GM23338 (cell line): Measurements from ENCODE around the gene RALGPS1. TPM values are rescaled to one million over a fixed set of nuclear protein-coding genes. Genes with fewer than 3 reads are reported as not detected.
A peak's percentile ranks its signal among the peaks of the same experiment; 100 is the strongest.

Experiments used
- ATAC-seq: fragments of 200-7000 bp; cut with Tn5 transposase; 3 replicates; pipeline ENCODE4 v1.9.1; 2020
- DNase-seq: peaks from one replicate; pipeline ENCODE4 v3.0.0-alpha.2; 2015; ENCODE audit warnings: low spot score
- H2AFZ ChIP-seq: fragments of 200-600 bp; sonication (generic); 2 replicates; pipeline ENCODE4 v1.8.0; 2016; ENCODE audit warnings: antibody characterized with exemption, mild to moderate bottlenecking, moderate library complexity
- H3F3A ChIP-seq: fragments of 200-600 bp; sonication (generic); replicated peaks from 2 replicates; pipeline ENCODE4 v1.8.0; 2017; ENCODE audit warnings: antibody characterized with exemption, mixed run types, low read depth
- H3K27ac ChIP-seq: fragments of 200-600 bp; sonication (generic); 2 replicates; pipeline ENCODE4 v1.6.1; 2016; ENCODE audit warnings: low read depth
- H3K27me3 ChIP-seq: fragments of 200-600 bp; sonication (generic); 2 replicates; pipeline ENCODE4 v1.8.0; 2016; ENCODE audit warnings: mild to moderate bottlenecking, mixed run types, moderate library complexity; ENCODE audit not compliant: insufficient read depth
- H3K36me3 ChIP-seq: fragments of 200-600 bp; sonication (generic); 2 replicates; pipeline ENCODE4 v1.8.0; 2016; ENCODE audit warnings: mild to moderate bottlenecking; ENCODE audit not compliant: insufficient read depth
- H3K4me1 ChIP-seq: fragments of 200-600 bp; sonication (generic); 2 replicates; pipeline ENCODE4 v1.8.0; 2016; ENCODE audit warnings: mild to moderate bottlenecking, moderate library complexity; ENCODE audit not compliant: insufficient read depth
- H3K4me2 ChIP-seq: fragments of 200-600 bp; sonication (generic); 2 replicates; pipeline ENCODE4 v1.7.1; 2017; ENCODE audit warnings: mixed run types
- H3K4me3 ChIP-seq: fragments of 200-600 bp; sonication (generic); 2 replicates; pipeline ENCODE4 v1.6.1; 2016; ENCODE audit warnings: mixed run types
- H3K79me2 ChIP-seq: fragments of 200-600 bp; sonication (generic); replicated peaks from 2 replicates; pipeline ENCODE4 v1.8.0; 2017; ENCODE audit warnings: mild to moderate bottlenecking; ENCODE audit not compliant: insufficient read depth
- H3K9me2 ChIP-seq: fragments of 200-600 bp; sonication (generic); 2 replicates; pipeline ENCODE4 v1.8.0; 2017; ENCODE audit not compliant: insufficient read depth
- H4K20me1 ChIP-seq: fragments of 200-600 bp; sonication (generic); replicated peaks from 2 replicates; pipeline ENCODE4 v1.8.0; 2017; ENCODE audit warnings: mild to moderate bottlenecking; ENCODE audit not compliant: insufficient read depth
- H3K27ac Mint-ChIP-seq: 2 replicates; pipeline ENCODE4 v1.8.0; 2020; ENCODE audit warnings: inconsistent platforms, mild to moderate bottlenecking, moderate library complexity, mixed read lengths
- H3K27me3 Mint-ChIP-seq: 3 replicates; pipeline ENCODE4 v1.8.0; 2022; ENCODE audit warnings: low read depth, mild to moderate bottlenecking, moderate library complexity, mixed read lengths, inconsistent platforms; ENCODE audit not compliant: insufficient read depth, poor library complexity
- H3K36me3 Mint-ChIP-seq: 3 replicates; pipeline ENCODE4 v1.8.0; 2021; ENCODE audit warnings: low read depth, mild to moderate bottlenecking, inconsistent platforms, moderate library complexity, mixed read lengths
- H3K4me1 Mint-ChIP-seq: 3 replicates; pipeline ENCODE4 v1.8.0; 2020; ENCODE audit warnings: mild to moderate bottlenecking, inconsistent platforms, mixed read lengths
- H3K4me3 Mint-ChIP-seq: 3 replicates; pipeline ENCODE4 v1.8.0; 2021; ENCODE audit warnings: moderate library complexity, mild to moderate bottlenecking, inconsistent platforms, mixed read lengths
- H3K9me3 Mint-ChIP-seq: 3 replicates; pipeline ENCODE4 v1.8.0; 2020; ENCODE audit warnings: moderate library complexity, mild to moderate bottlenecking, inconsistent platforms, mixed read lengths
- CREB1 ChIP-seq: fragments of 250-450 bp; sonication (Bioruptor Pico); IDR thresholded peaks from 2 replicates; pipeline ENCODE4 v1.5.0; 2020; ENCODE audit warnings: low read depth, mild to moderate bottlenecking, moderate library complexity
- EZH2 ChIP-seq: fragments of 200-600 bp; sonication (generic); IDR thresholded peaks from one replicate; pipeline ENCODE4 v1.8.0; 2017; ENCODE audit warnings: antibody characterized with exemption, mild to moderate bottlenecking, low read depth; ENCODE audit not compliant: unreplicated experiment
- EZH2phosphoT487 ChIP-seq: fragments of 200-600 bp; sonication (generic); IDR thresholded peaks from one replicate; pipeline ENCODE4 v1.8.1; 2018; ENCODE audit warnings: antibody characterized with exemption; ENCODE audit not compliant: unreplicated experiment
- JUNB ChIP-seq: IDR thresholded peaks from one replicate; pipeline ENCODE4 v1.6.1; 2016; ENCODE audit warnings: antibody characterized with exemption; ENCODE audit not compliant: unreplicated experiment
- NANOG ChIP-seq: IDR thresholded peaks from 2 replicates; pipeline ENCODE4 v1.6.1; 2016; ENCODE audit warnings: antibody characterized with exemption, borderline replicate concordance
- POLR2AphosphoS5 ChIP-seq: IDR thresholded peaks from 2 replicates; pipeline ENCODE4 v1.6.1; 2016; ENCODE audit warnings: antibody characterized with exemption, low read depth
- STAT1 ChIP-seq: IDR thresholded peaks from one replicate; pipeline ENCODE4 v1.6.1; 2016; ENCODE audit warnings: antibody characterized with exemption; ENCODE audit not compliant: unreplicated experiment
- ZNF114 ChIP-seq: fragments of 250-450 bp; sonication (Bioruptor Pico); IDR thresholded peaks from 2 replicates; pipeline ENCODE4 v1.5.0; 2020; ENCODE audit warnings: mild to moderate bottlenecking, moderate library complexity
- polyA plus RNA-seq: library from polyadenylated mRNA; unstranded; fragments of >200 nt; fragmentation: Nextera tagmentation; extraction: Ambion mirVana; gene quantifications from 2 replicates; pipeline ENCODE4 v1.2.1, GENCODE V29; 2016
- total RNA-seq: library from RNA; depleted of rRNA; stranded (reverse); fragments of >200 nt; shearing (Covaris generic); gene quantifications from 2 replicates; pipeline ENCODE4 v1.2.3, GENCODE V29; 2014
- TF ChIP-seq, protein P1 (sequence below): IDR thresholded peaks from 2 replicates; pipeline ENCODE4 v1.6.1; 2016; ENCODE audit warnings: antibody characterized with exemption
- TF ChIP-seq, protein P2 (sequence below), 2 experiments: fragments of 200-600 bp in 1 of 2; sonication (generic) in 1 of 2; conservative IDR thresholded peaks; 2 replicates each; pipeline versions ENCODE4 v1.5.1 to v1.6.1; 2016 to 2017; ENCODE audit warnings: antibody characterized with exemption in 2 of 2, low read depth in 2 of 2, mild to moderate bottlenecking in 2 of 2, moderate library complexity in 1 of 2
- TF ChIP-seq, protein P3 (sequence below): fragments of 250-450 bp; sonication (Bioruptor Pico); IDR thresholded peaks from 2 replicates; pipeline ENCODE4 v1.5.0; 2020; ENCODE audit warnings: mild to moderate bottlenecking, moderate library complexity
- TF ChIP-seq, protein P4 (sequence below): IDR thresholded peaks from one replicate; pipeline ENCODE4 v1.6.1; 2018; ENCODE audit warnings: antibody characterized with exemption; ENCODE audit not compliant: unreplicated experiment

Gene RALGPS1
- total and polyA plus RNA-seq, 2 experiments from 2014 or later = 18.2 to 57.1 TPM

DNA sequence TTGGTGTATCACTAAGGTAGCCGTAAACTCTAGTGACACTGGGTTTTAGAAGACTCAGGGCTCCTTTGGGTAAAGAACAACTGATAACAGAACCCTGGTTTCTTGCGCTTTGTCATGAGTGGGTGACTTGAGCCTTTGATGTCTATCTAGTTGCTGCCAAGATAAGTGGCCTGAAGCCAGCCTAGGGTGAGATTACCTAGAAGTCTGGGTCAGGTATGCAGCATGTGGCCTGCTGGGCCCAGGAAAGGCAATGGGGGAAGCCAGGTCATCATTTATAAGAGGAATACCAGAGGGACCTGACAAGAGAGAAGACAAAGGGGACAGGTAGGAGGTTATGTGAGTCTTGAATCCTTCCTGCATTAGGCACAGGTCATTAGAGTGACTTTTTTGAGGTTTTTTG, 326.8 kb downstream of the RALGPS1 start:
- H3K9me3 Mint-ChIP-seq = no peaks in the 10 kb centered on the region
- peaks cover 4% of the 10 kb centered on the region; the same call in 2 of the 3 replicates for H3K36me3 Mint-ChIP-seq
- Histone ChIP-seq H3K4me2 (peak overlapping the region; percentile 68), H2AFZ (no peak overlapping the region), H3K27ac (peak overlapping the region; percentile 75; the same call in 1 of the 2 replicates), H3K36me3 (no peaks in the 10 kb centered on the region), H3K4me3 (peak overlapping the region; percentile 24; the same call in 1 of the 2 replicates), H3F3A (0 out of 2 replicates have a peak, but pooled peaks cover 4% of the 10 kb centered on the region), H3K79me2 (no peaks in the 10 kb centered on the region), H4K20me1 (no peaks in the 10 kb centered on the region), H3K9me2 (peaks cover 7% of the 10 kb centered on the region; the same call in 1 of the 2 replicates), H3K4me1 (peaks cover 46% of the 10 kb centered on the region), H3K27me3 (no peaks in the 10 kb centered on the region)
- ATAC-seq = peak; percentile 6
- H3K27ac Mint-ChIP-seq = peak overlapping the region; percentile 72
- H3K27me3 Mint-ChIP-seq = peaks cover 2% of the 10 kb centered on the region
- TF ChIP-seq, protein P1, sequence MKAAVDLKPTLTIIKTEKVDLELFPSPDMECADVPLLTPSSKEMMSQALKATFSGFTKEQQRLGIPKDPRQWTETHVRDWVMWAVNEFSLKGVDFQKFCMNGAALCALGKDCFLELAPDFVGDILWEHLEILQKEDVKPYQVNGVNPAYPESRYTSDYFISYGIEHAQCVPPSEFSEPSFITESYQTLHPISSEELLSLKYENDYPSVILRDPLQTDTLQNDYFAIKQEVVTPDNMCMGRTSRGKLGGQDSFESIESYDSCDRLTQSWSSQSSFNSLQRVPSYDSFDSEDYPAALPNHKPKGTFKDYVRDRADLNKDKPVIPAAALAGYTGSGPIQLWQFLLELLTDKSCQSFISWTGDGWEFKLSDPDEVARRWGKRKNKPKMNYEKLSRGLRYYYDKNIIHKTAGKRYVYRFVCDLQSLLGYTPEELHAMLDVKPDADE = no peak
- TF ChIP-seq, protein P2, sequence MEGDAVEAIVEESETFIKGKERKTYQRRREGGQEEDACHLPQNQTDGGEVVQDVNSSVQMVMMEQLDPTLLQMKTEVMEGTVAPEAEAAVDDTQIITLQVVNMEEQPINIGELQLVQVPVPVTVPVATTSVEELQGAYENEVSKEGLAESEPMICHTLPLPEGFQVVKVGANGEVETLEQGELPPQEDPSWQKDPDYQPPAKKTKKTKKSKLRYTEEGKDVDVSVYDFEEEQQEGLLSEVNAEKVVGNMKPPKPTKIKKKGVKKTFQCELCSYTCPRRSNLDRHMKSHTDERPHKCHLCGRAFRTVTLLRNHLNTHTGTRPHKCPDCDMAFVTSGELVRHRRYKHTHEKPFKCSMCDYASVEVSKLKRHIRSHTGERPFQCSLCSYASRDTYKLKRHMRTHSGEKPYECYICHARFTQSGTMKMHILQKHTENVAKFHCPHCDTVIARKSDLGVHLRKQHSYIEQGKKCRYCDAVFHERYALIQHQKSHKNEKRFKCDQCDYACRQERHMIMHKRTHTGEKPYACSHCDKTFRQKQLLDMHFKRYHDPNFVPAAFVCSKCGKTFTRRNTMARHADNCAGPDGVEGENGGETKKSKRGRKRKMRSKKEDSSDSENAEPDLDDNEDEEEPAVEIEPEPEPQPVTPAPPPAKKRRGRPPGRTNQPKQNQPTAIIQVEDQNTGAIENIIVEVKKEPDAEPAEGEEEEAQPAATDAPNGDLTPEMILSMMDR (conservative IDR thresholded peaks at IDR 0.05; ENCODE audit: low read depth in 2 of 2) = no peak
- no peak for TF ChIP-seq CREB1
- no peak for TF ChIP-seq STAT1
- no peak for TF ChIP-seq POLR2AphosphoS5
- TF ChIP-seq NANOG = no peak
- TF ChIP-seq EZH2 = no peak
- no peak for TF ChIP-seq ZNF114 (CRISPR knock-in tag)
- no peak for TF ChIP-seq EZH2phosphoT487
- no peak for TF ChIP-seq JUNB
- TF ChIP-seq, protein P3, sequence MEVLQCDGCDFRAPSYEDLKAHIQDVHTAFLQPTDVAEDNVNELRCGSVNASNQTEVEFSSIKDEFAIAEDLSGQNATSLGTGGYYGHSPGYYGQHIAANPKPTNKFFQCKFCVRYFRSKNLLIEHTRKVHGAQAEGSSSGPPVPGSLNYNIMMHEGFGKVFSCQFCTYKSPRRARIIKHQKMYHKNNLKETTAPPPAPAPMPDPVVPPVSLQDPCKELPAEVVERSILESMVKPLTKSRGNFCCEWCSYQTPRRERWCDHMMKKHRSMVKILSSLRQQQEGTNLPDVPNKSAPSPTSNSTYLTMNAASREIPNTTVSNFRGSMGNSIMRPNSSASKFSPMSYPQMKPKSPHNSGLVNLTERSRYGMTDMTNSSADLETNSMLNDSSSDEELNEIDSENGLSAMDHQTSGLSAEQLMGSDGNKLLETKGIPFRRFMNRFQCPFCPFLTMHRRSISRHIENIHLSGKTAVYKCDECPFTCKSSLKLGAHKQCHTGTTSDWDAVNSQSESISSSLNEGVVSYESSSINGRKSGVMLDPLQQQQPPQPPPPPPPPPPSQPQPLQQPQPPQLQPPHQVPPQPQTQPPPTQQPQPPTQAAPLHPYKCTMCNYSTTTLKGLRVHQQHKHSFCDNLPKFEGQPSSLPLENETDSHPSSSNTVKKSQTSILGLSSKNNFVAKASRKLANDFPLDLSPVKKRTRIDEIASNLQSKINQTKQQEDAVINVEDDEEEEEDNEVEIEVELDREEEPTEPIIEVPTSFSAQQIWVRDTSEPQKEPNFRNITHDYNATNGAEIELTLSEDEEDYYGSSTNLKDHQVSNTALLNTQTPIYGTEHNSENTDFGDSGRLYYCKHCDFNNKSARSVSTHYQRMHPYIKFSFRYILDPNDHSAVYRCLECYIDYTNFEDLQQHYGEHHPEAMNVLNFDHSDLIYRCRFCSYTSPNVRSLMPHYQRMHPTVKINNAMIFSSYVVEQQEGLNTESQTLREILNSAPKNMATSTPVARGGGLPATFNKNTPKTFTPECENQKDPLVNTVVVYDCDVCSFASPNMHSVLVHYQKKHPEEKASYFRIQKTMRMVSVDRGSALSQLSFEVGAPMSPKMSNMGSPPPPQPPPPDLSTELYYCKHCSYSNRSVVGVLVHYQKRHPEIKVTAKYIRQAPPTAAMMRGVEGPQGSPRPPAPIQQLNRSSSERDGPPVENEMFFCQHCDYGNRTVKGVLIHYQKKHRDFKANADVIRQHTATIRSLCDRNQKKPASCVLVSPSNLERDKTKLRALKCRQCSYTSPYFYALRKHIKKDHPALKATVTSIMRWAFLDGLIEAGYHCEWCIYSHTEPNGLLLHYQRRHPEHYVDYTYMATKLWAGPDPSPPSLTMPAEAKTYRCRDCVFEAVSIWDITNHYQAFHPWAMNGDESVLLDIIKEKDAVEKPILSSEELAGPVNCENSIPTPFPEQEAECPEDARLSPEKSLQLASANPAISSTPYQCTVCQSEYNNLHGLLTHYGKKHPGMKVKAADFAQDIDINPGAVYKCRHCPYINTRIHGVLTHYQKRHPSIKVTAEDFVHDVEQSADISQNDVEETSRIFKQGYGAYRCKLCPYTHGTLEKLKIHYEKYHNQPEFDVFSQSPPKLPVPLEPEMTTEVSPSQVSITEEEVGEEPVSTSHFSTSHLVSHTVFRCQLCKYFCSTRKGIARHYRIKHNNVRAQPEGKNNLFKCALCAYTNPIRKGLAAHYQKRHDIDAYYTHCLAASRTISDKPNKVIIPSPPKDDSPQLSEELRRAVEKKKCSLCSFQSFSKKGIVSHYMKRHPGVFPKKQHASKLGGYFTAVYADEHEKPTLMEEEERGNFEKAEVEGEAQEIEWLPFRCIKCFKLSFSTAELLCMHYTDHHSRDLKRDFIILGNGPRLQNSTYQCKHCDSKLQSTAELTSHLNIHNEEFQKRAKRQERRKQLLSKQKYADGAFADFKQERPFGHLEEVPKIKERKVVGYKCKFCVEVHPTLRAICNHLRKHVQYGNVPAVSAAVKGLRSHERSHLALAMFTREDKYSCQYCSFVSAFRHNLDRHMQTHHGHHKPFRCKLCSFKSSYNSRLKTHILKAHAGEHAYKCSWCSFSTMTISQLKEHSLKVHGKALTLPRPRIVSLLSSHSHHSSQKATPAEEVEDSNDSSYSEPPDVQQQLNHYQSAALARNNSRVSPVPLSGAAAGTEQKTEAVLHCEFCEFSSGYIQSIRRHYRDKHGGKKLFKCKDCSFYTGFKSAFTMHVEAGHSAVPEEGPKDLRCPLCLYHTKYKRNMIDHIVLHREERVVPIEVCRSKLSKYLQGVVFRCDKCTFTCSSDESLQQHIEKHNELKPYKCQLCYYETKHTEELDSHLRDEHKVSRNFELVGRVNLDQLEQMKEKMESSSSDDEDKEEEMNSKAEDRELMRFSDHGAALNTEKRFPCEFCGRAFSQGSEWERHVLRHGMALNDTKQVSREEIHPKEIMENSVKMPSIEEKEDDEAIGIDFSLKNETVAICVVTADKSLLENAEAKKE (CRISPR knock-in tag) = no peak
- TF ChIP-seq, protein P4, sequence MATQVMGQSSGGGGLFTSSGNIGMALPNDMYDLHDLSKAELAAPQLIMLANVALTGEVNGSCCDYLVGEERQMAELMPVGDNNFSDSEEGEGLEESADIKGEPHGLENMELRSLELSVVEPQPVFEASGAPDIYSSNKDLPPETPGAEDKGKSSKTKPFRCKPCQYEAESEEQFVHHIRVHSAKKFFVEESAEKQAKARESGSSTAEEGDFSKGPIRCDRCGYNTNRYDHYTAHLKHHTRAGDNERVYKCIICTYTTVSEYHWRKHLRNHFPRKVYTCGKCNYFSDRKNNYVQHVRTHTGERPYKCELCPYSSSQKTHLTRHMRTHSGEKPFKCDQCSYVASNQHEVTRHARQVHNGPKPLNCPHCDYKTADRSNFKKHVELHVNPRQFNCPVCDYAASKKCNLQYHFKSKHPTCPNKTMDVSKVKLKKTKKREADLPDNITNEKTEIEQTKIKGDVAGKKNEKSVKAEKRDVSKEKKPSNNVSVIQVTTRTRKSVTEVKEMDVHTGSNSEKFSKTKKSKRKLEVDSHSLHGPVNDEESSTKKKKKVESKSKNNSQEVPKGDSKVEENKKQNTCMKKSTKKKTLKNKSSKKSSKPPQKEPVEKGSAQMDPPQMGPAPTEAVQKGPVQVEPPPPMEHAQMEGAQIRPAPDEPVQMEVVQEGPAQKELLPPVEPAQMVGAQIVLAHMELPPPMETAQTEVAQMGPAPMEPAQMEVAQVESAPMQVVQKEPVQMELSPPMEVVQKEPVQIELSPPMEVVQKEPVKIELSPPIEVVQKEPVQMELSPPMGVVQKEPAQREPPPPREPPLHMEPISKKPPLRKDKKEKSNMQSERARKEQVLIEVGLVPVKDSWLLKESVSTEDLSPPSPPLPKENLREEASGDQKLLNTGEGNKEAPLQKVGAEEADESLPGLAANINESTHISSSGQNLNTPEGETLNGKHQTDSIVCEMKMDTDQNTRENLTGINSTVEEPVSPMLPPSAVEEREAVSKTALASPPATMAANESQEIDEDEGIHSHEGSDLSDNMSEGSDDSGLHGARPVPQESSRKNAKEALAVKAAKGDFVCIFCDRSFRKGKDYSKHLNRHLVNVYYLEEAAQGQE = no peak
- H3K4me1 Mint-ChIP-seq = peaks cover 42% of the 10 kb centered on the region
- DNase-seq = peak; percentile 41
- peak overlapping the region; percentile 1; the same call in 1 of the 3 replicates for H3K4me3 Mint-ChIP-seq
